NT2/D1 (cell line): ENCODE measurements around the gene PRXL2C.
"Not testable (repeated sequence)": the region's sequence is repeated elsewhere in the genome, so short reads cannot be mapped to it uniquely, and the experiment has no call there.

Experiments used
- DNase-seq: peaks from one replicate; pipeline ENCODE4 v3.0.0-alpha.2; 2011; ENCODE audit warnings: low read depth, low spot score
- H3K27me3 ChIP-seq: 2 replicates; pipeline ENCODE4 v1.6.0; 2011; ENCODE audit warnings: mild to moderate bottlenecking; ENCODE audit not compliant: insufficient read length, insufficient read depth
- H3K36me3 ChIP-seq: 2 replicates; pipeline ENCODE4 v1.6.1; 2011; ENCODE audit warnings: mild to moderate bottlenecking, low read length, mixed read lengths; ENCODE audit not compliant: insufficient read depth, insufficient read length
- H3K4me1 ChIP-seq: 2 replicates; pipeline ENCODE4 v1.5.1; 2011; ENCODE audit not compliant: insufficient read depth, insufficient read length
- H3K4me3 ChIP-seq: 2 replicates; pipeline ENCODE4 v1.5.1; 2011; ENCODE audit warnings: low read depth; ENCODE audit not compliant: insufficient read length
- H3K9ac ChIP-seq: 2 replicates; pipeline ENCODE4 v1.6.0; 2011; ENCODE audit warnings: low read depth; ENCODE audit not compliant: insufficient read length
- H3K9me3 ChIP-seq: 2 replicates; pipeline ENCODE4 v1.5.1; 2011; ENCODE audit warnings: mild to moderate bottlenecking, low read length; ENCODE audit not compliant: insufficient read depth
- SUZ12 ChIP-seq: IDR thresholded peaks from 2 replicates; pipeline ENCODE4 v1.6.1; 2011; ENCODE audit not compliant: insufficient read length, insufficient read depth; ENCODE audit errors: extremely low read depth
- YY1 ChIP-seq: IDR thresholded peaks from 2 replicates; pipeline ENCODE4 v1.6.1; 2011; ENCODE audit not compliant: insufficient read length, insufficient read depth
- ZNF274 ChIP-seq: IDR thresholded peaks from 2 replicates; pipeline ENCODE4 v1.6.1; 2011; ENCODE audit warnings: mild to moderate bottlenecking, low read depth, low read length

PRXL2C gene

GRCh38 chr9:96655198-96655851 is at the start of gene PRXL2C:
Gene PRXL2C, minus strand, starts transcription at chr9:96655317. Its CDS starts 36 bp downstream, at chr9:96655281.
- TF ChIP-seq ZNF274, result no peak
- Histone ChIP-seq H3K27me3 (no peaks in the 10 kb centered on the region), H3K36me3 (peaks cover 14% of the 10 kb centered on the region), H3K9ac (peak within 1 kb of the TSS; percentile 85), H3K4me3 (peak within 1 kb of the TSS; percentile 75), H3K9me3 (no peaks in the 10 kb centered on the region), H3K4me1 (no peaks in the 10 kb centered on the region)
- DNase-seq, result no peak

DNA sequence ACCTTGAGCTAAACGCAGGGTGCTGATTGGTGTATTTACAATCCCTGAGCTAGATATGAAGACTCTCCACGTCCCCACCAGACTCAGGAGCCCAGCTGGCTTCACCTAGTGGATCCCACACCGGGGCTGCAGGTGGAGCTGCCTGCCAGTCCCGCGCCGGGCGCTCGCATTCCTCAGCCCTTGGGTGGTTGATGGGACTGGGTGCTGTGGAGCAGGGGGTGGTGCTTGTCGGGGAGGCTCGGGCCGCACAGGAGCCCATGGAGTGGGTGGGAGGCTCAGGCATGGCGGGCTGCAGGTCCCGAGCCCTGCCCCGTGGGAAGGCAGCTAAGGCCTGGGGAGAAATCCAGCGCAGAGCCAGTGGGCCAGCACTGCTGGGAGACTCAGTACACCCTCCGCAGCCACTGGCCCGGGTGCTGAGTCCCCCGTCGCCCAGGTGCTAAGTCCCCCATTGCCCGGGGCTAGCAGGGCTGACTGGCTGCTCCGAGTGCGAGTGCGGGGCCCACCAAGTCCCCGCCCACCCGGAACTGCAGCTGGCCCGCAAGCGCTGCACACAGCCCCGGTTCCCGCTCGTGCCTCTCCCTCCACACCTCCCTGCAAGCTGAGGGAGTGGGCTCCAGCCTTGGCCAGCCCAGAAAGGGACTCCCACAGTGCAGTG is 45.7 kb upstream of the PRXL2C start:
- not testable (repeated sequence) for DNase-seq, H3K9ac ChIP-seq, H3K27me3 ChIP-seq, H3K4me1 ChIP-seq, H3K4me3 ChIP-seq, H3K36me3 ChIP-seq
- H3K9me3 ChIP-seq, result peaks cover 60% of the 10 kb centered on the region

DNA sequence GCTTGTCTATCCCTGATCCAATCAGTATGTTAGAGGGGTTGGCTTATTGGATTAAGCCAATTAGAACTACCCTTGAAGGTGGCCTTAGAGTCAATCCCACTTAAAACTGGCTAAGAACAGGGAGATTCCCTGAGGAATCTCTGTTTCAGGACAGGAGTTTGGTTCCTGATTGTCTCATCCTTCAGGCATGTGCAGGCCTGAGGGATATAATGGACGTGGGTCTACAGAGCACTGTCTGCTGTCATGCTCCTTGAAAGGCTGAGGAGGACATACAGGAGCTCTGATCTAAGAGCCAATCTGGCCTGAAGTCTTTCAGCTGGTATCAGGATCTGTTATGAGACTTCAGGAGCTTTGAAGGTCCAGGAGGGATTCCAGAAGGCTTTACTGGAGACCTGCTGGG is 36.2 kb upstream of the PRXL2C start:
- H3K27me3 ChIP-seq, result no peaks in the 10 kb centered on the region
- no peak for TF ChIP-seq ZNF274
- no peak for TF ChIP-seq SUZ12
- TF ChIP-seq YY1, result no peak
- H3K4me1 ChIP-seq, result peaks cover 3% of the 10 kb centered on the region
- DNase-seq, result no peak
- peaks cover 51% of the 10 kb centered on the region for H3K9me3 ChIP-seq
- peaks cover 16% of the 10 kb centered on the region for H3K36me3 ChIP-seq
- H3K9ac ChIP-seq, result no peak overlapping the region
- no peak overlapping the region for H3K4me3 ChIP-seq

DNA sequence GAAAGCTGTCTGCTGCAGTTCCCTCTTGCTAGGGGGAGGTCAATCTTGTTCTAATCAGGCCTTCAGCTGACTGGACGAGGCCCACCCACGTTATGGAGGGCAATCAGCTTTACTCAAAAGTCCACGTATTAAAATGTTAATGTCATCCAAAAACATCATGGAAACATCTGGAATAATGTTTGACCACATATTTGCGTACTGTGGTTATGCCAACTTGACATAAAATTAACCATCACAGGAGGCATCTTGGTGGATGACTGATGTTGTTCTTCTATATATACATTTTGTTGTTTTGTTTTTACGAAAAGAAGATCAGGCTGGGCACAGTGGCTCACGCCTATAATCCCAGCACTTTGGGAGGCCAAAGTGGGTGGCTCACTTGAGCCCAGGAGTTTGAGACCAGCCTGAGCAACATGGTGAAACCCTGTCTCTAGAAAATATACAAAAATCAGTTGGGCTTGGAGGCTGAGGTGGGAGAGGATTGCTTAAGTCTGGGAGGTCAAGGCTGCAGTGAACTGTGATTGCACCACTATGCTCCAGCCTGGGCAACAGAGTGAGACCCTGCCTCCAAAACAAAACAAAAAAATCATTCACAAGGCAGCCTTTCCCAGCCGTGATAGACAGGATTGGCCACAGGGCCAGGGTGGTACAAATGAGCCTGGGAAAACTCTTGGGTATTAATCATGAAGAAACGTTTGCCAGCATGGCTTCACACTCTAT is 33.8 kb upstream of the PRXL2C start:
- no peak overlapping the region for H3K9ac ChIP-seq
- TF ChIP-seq ZNF274 (no peak), YY1 (no peak), SUZ12 (no peak)
- H3K4me3 ChIP-seq, result no peak overlapping the region
- H3K27me3 ChIP-seq, result no peaks in the 10 kb centered on the region
- no peak for DNase-seq
- H3K4me1 ChIP-seq, result peaks cover 3% of the 10 kb centered on the region
- H3K36me3 ChIP-seq, result peaks cover 16% of the 10 kb centered on the region
- H3K9me3 ChIP-seq, result peaks cover 35% of the 10 kb centered on the region

GRCh38 chr9:96688187-96688586 is 33.1 kb upstream of the PRXL2C start:
- H3K4me3 ChIP-seq, result no peak overlapping the region
- peaks cover 16% of the 10 kb centered on the region for H3K36me3 ChIP-seq
- H3K27me3 ChIP-seq, result no peaks in the 10 kb centered on the region
- peak overlapping the region; percentile 6 for H3K9ac ChIP-seq
- H3K9me3 ChIP-seq, result peaks cover 28% of the 10 kb centered on the region
- TF ChIP-seq YY1 (no peak), ZNF274 (no peak), SUZ12 (no peak)
- peaks cover 3% of the 10 kb centered on the region for H3K4me1 ChIP-seq
- DNase-seq, result no peak

- peak overlapping the region; percentile 85 for H3K9ac ChIP-seq
- peak overlapping the region; percentile 66 for H3K4me3 ChIP-seq
- H3K9me3 ChIP-seq, result peaks cover 16% of the 10 kb centered on the region
- peak; percentile 85 for DNase-seq
- H3K4me1 ChIP-seq, result peaks cover 3% of the 10 kb centered on the region
- TF ChIP-seq ZNF274 (no peak), SUZ12 (no peak), YY1 (no peak)
- peaks cover 16% of the 10 kb centered on the region for H3K36me3 ChIP-seq
- H3K27me3 ChIP-seq, result no peaks in the 10 kb centered on the region
These were observed 31.7 kb upstream of the PRXL2C start for GRCh38 chr9:96686638-96687335.
